Frontal cortex (tissue), 4 donors: ENCODE data around the gene DNAJC13. TPM values are rescaled to one million over a fixed set of nuclear protein-coding genes. Genes with fewer than 3 reads are reported as not detected.
"Not testable (repeated sequence)": the region's sequence is repeated elsewhere in the genome, so short reads cannot be mapped to it uniquely, and the experiment has no call there.

ENCODE experiments used
- DNase-seq, 2 donors: peaks; one replicate each; pipeline ENCODE4 v3.0.0; 2012; ENCODE audit warnings: low spot score in 2 of 2
- FAIRE-seq: peaks from 2 replicates; lab custom pipeline; 2012; peaks lifted over from hg19 to GRCh38; lab: Jason Lieb, UNC
- total RNA-seq: library from RNA; depleted of rRNA; stranded (reverse); fragments of >200 nt; gene quantifications from one replicate; pipeline ENCODE4 v1.2.3, GENCODE V29; 2014
- donor health status: control.
- donor health status: control.
- donor health status: control.

Gene DNAJC13
- total RNA-seq, 1 donor from 2014 or later: 71.3 TPM

- FAIRE-seq (no peak), DNase-seq (no peak)
Observed at GRCh38 chr3:132537297-132537696, 120.0 kb downstream of the DNAJC13 start.

- FAIRE-seq: no peak
- no peak for DNase-seq
Observed at GRCh38 chr3:132538072-132538471, 120.8 kb downstream of the DNAJC13 start.

DNA sequence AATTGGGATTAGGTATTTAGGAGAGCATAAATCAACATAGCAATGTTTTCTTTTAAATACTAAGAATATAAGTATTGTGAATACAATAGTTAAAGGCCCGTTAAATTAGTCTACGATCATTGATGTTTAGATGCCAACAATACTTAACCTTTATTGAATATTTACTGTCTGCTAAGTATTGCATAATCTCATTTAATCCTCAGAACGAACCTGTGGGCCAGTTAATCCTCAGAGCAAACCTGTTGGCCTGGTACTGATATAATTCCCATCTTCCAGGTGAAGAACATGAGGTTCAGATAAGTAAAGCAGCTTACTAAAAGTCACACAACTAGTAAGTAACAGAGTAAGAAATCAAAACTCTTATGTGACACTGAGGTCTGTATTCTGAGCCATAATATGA, 122.4 kb downstream of the DNAJC13 start:
- DNase-seq (no peak), FAIRE-seq (no peak)

- FAIRE-seq: no peak
- no peak for DNase-seq
Observed at GRCh38 chr3:132542577-132542976, 125.3 kb downstream of the DNAJC13 start.

DNA sequence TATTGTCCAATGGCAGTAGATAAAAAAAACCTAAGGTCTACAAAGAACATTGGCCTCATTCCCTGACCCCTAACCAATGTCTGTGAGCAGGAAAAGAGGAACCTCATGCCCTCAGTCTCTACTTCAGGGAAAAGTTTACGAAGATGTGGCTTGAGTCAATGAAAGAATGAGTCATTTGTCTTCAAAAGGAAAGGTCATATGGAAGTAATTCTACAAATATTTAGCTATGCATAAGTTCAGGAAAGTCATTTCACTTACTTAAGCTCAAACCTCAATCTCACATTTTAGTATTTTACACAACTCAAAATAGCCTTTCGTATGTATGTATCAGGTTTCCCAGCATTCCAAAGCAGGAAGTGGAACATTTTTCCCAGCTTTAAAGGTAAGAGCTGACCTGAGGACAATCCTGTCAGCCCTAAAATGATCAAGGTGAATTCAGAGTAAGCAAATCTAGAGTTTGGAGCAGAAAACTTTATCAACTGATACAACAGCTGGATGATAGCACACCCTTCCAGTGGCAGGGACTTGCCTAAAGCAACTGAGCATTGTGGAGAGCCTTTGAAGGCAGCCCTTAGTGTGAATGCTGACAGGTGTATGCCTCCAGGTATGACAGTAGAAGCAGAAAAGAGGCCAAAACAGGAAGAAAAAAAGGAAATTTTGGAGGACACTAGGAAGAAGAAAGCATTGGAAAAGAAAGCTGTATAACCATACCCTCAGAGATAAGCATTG, 125.9 kb downstream of the DNAJC13 start:
- no peak for DNase-seq
- no peak for FAIRE-seq

DNA sequence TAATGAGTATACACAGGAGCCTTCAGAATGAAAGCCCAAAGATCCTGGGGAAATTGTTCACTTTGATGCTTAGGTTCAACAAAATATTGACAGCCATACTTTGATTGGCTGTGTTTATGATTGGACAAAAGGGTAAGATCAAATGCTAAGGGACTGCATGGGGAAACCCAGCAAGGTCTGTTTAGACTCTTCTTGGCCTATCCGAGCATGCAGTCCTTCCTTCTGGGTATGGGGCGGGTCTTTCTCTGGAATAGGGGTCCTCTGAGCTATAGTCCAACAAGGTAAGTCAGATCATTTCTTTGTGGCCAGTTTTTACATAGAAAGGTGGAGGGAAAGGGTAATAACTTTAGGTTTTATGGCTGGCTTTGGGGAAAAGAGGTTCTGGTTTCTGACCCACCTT, 126.8 kb downstream of the DNAJC13 start:
- DNase-seq: no peak
- no peak for FAIRE-seq

DNA sequence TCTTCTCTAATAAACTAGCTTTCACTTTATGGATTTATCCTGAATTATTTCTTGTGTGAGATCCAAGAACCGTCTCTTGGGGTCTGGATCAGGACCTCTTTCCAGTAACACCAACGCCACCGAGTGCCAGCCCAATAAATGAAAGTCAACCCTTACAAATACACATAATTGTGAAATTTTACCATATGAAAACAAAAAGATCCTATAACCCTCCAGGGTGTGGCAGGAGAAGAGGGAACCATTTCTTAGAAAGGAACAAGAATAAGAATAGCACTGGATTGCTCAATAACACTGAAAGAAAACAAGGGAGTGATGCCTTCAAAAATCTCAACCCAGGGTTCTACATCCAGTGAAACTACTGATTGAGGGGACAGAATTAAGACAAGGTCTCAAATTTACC, 128.2 kb downstream of the DNAJC13 start:
- DNase-seq: no peak
- FAIRE-seq: no peak

GRCh38 chr3:132549169-132549568, 131.9 kb downstream of the DNAJC13 start:
- no peak for DNase-seq
- FAIRE-seq: no peak

DNA sequence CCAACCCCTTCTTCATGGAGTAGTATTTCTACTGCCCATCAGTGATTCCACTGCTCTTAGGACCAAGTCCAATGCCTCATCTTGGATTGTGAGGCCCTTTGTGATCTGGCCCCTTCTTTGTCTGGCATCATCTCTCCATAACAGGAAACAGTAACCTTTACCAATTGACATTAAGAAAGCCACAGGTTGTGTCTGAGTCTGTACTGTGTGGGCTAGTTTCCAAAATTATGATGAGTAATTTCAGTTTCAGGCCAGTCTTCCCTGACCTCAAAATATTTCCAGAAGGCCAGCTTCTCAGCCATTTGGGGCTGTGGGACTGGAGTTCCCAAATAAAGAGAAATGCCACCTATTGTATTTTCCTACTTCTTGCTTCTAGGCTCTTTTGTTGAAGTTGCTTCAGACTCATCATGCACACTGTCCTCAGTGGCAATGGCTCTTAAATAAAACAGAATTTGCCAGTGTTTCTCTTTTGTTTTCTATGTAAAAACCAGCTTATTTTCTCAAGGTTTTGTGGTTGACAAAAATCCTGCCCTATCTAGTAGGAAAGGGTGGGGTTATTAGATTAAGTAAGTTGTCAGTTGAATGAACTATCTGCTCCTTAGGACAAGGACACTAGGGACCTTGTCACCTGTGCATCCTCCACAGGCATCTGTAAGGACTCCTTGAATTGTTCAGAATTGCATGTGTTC, 132.7 kb downstream of the DNAJC13 start:
- no peak for DNase-seq
- no peak for FAIRE-seq

- FAIRE-seq (no peak), DNase-seq (no peak)
Observed at GRCh38 chr3:132550579-132551305, 133.4 kb downstream of the DNAJC13 start.

GRCh38 chr3:132553826-132554225, 136.5 kb downstream of the DNAJC13 start:
- no peak for FAIRE-seq

GRCh38 chr3:132554437-132554836, 137.1 kb downstream of the DNAJC13 start:
- FAIRE-seq (no peak), DNase-seq (no peak)

More at GRCh38 chr3:132553826-132554225, 136.5 kb downstream of the DNAJC13 start:
- no peak for DNase-seq

DNA sequence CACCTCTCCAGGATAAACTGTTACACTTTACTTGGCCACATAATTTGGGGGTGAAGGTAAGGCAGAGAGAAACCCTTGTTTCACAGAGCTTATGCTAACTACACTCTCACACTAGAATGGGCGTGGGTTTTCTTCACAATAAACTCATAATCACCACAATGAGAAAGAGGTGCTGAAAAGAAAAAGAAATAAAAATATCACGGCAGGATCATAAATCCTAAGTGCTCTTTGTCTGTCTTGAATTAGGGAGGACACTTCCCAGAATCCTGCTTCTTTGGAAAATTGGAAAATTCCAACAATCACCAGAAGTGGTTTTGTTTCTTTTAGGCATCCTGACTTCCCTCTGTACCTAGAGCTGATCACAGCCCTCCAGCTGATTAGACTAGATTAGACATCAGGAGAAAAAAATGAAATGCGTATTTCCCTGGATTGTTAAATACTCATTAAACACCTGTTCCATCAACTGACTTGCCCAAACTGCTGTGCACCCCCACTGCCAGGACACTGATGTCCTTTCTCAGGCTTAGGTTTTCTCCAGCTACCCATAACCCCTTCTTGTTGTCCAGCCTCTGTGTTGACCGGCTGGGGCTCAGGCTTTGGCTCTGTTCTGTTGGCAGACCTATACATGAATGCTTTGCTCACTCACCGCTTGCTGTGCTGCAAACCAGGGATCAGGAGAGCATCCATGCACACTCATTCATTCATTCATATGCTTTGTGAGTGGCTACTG, 138.2 kb downstream of the DNAJC13 start:
- DNase-seq (no peak), FAIRE-seq (no peak)

DNA sequence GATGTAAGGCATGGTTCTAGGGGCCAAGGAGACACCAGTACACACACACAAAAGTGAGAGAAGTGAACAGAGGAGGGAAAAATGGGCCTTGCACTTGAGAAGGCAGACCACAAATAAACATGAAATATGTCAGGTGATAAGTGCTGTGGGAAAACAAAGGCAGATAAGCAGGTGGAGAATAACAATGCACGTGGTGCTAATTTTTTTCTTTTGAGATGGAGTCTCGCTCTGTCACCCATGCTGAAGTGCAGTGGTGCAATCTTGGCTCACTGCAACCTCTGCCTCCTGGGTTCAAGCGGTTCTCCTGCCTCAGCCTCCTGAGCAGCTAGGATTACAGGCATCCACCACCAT, 138.7 kb downstream of the DNAJC13 start:
- DNase-seq, FAIRE-seq: not testable (repeated sequence)

DNA sequence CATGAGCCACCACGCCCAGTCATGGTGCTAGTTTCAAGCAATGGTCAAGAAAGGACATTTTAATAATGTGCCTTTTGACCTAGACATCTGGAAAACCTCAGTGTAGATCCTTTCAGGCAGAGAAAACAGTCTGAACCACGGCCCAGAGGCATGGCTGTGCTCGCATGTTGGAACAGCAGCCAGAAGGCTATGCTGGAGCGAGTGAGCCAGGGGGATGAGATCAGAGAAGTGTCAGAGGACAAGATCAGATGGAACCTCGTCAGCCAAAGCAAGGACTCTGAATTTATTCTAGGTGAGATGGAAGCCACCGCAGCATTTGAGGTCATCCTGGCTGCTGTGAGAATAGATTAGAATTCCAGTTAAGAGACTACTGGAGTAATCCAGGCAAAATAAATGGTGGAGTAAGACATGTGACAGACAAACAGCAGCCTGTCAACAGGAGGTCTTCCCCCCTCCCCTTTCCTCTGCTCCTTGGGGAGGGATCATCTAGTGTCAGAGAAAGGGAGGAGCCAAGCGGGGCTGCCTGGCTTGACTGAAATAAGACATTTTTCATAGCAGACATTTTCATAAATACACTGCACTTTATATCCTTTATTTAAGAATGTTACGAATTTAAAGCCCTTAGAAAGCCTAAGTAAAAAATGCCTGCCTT, 139.3 kb downstream of the DNAJC13 start:
- FAIRE-seq: no peak
- DNase-seq: no peak

- DNase-seq (no peak), FAIRE-seq (no peak)
Observed at GRCh38 chr3:132561003-132561402, 143.7 kb downstream of the DNAJC13 start.

GRCh38 chr3:132563420-132564069, 146.2 kb downstream of the DNAJC13 start:
- FAIRE-seq: no peak
- DNase-seq: no peak

GRCh38 chr3:132564070-132564465, 146.8 kb downstream of the DNAJC13 start:
- no peak for DNase-seq
- FAIRE-seq: no peak

- no peak for FAIRE-seq
Observed at GRCh38 chr3:132568422-132568821, 151.1 kb downstream of the DNAJC13 start.

More at GRCh38 chr3:132568422-132568821, 151.1 kb downstream of the DNAJC13 start:
- DNase-seq: no peak
